ENCODE results near the gene CNDP1.

CNDP1 gene

GRCh38 chr18:74595431-74595830 is 61.1 kb downstream of the CNDP1 start:
- DNase-seq = no peak

GRCh38 chr18:74597034-74597661 is 62.8 kb downstream of the CNDP1 start:
- no peak for DNase-seq

DNA sequence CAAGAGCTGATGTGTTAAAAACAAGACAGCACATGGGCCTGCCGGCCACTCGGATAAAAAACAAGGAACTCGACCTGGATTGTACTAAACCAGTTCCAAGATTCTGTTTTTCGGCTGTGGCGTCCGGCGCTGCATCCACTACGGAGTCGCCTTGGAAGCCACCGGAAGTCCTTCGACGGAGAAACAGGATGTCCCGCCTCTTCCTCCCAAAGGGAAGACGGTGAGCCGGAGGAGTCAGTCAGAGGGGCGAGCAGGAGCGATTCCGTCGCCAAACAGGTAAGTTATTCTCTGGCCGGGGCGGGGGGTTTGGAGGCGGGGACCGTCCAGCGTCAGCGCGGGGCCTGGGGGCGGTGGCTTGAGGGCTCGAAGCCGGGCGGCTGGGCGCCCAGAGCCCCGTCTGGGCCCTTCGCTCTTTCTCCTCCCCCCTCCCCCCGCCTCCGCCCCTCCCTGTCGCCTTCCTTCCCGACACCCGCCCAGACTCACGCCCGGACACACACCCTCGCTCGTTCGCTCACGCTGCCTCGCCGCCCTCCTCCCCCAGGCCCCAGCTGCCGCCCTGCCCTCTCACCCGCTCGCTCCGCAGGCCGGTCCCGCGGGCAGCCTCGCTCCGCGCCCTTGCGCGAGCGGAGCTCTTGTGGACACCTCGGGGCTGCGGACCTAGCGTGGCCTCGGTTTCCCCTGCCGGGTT is 63.5 kb downstream of the CNDP1 start, which contains the start of gene ZNF407:
Gene ZNF407 (plus strand): TSS at position 209 of the 688 bp plus-strand sequence. CDS start 33,150 bp downstream, outside the sequence.
- peak in 1 of 2 experiments; percentile 62 for DNase-seq

- no peak for DNase-seq
Measured at GRCh38 chr18:74598350-74599001, 64.2 kb downstream of the CNDP1 start.

- DNase-seq = no peak
Measured at GRCh38 chr18:74604361-74604760, 70.1 kb downstream of the CNDP1 start.

GRCh38 chr18:74604774-74605173 is 70.5 kb downstream of the CNDP1 start:
- no peak for DNase-seq

DNA sequence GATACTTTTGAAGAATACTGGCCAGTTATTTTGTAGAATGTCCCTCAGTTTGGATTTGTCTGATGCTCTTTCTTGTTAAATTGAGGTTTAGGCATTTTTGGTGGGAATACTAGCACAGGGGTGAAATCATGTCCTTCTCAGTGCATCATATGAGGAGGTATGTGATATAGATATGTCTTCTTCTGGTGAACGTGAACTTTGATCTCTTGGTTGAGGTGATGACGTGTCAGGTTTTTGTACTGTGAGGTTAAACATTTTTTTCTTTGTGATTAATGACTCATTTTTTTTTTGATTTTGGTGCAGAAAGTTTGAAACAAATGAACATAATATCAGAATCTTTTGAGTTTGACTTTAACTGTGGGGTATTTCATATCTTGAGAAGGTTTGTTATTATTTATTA is 74.4 kb downstream of the CNDP1 start:
- DNase-seq = no peak

DNA sequence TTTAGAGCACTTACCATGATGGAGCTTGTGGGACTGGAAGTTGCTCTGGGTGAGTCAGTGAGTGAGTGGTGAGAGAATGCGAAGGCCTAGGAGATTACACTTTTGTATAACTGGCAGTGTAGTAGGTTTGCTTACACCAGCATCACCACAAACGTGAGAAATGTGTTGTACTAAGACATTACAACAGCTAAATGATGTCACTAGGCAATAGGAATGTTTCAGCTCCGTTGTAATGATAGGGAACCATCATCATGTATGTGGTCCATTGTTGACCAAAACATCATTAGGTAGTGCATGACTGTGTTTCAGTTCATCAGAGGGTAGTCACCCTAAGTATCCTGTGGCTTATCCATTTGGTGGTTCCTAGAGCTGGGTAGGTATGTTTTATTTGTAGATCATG is 75.2 kb downstream of the CNDP1 start:
- no peak for DNase-seq

GRCh38 chr18:74610051-74610615 is 75.8 kb downstream of the CNDP1 start:
- DNase-seq = no peak

DNA sequence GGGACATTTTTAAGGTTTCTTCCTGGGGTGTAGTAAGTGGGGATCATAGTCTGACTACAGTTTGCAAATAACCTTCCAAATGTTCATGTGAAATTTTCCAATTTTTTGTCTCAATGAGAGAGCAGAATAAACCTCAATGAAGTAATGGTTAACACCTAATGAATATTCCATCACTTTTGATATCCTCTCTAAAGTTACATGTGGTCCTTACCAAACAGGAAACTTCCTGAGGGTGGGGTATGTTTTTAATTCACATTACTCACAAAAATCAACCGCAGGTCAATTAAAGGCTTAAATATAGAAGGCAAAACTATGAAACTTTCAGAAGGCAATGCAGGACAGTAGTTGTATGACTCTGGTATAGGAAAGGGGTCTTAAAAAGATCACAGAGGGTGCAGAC is 76.6 kb downstream of the CNDP1 start:
- DNase-seq = no peak

DNA sequence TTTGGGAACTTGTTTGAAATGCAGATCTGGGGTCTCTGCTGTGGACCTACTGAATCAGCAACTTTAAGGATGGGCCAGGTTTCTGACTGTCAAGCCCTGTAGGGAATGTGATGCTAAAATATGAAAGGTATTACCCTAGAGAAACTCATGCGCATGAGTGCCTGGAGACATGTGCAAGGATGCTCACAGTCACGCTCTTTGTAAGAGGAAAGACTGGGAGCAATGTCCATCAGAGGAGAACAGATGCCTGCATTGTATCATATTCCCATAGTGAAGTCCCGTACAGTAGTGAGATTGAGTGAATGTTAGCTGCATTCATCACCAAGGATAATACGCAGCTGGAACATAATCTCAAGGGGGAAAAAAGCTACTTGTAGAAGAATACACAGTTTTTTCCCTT is 77.5 kb downstream of the CNDP1 start:
- DNase-seq = no peak

GRCh38 chr18:74613381-74613780 is 79.1 kb downstream of the CNDP1 start:
- no peak for DNase-seq

DNA sequence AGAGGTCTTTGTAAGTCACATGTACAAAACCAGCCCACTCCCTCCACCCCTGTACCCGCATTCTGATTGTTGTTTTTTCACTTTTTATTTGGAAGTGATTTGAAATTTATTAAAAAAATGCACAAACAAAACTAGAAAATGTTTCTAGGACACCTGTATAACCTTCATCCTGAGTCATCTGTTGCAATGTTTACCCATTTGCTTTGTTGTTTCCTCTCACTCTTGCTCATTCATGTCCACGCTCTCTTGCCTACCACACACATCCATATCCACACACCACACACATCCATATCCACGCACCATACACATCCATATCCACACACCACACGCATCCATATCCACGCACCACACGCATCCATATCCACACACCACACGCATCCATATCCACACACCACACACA is 82.2 kb downstream of the CNDP1 start:
- DNase-seq = no peak

GRCh38 chr18:74617486-74617885 is 83.2 kb downstream of the CNDP1 start:
- no peak for DNase-seq

- no peak for DNase-seq
Measured at GRCh38 chr18:74622072-74622471, 87.8 kb downstream of the CNDP1 start.

GRCh38 chr18:74623047-74623816 is 88.9 kb downstream of the CNDP1 start:
- no peak for DNase-seq

- DNase-seq = no peak
Measured at GRCh38 chr18:74624466-74624865, 90.2 kb downstream of the CNDP1 start.

- no peak for DNase-seq
Measured at GRCh38 chr18:74625157-74625556, 90.9 kb downstream of the CNDP1 start.

DNA sequence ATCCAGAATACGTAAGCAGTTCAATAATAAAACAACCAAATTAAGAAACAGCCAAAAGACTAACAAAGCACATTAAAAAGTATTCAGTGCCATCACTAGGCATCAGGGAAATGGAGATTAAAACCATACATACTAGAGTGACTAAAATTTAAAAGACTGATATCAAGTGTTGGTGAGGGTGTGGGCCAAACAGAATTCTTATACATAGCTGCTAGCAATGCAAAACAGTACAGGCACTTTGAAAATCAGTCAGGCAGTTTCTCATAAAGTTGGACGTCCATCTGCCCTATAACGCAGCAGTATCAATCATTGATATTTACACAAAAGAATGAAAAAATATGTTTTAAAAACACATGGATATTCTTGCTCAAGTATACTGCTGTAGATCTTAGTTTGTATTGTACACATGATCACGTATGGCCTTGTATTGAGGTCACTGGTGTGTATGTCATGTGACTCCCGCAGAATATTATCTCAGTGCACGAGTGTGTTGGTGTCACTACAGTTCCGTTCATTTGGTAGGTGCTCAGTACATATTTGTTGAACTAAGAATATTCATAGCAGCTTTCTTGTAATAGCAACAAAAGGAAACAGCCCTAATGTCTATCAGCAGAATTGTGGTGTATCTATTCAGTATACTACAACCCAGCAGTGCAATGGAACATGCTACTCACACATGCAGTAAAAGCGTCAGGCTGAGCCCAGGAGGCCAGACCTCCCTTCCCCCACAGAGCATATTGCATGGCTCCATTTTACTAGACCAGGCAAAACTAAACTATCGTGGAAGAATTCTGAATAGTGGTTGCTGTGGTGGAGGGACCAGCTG is 92.0 kb downstream of the CNDP1 start:
- no peak for DNase-seq

DNA sequence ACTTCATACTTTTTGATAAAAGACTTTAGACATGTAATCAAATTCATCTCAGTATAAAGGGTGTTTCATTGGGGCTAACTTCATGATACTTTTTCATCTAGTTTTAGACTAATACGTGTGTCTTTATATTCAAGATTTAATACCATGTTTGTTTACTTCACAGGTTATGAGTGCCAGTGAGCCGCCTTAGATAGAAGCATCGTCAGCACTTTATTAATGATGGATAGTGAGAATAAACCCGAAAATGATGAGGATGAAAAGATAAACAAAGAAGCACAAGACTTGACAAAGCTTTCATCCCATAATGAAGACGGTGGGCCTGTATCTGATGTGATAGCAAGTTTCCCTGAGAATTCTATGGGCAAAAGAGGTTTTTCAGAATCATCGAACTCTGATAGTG is 96.5 kb downstream of the CNDP1 start:
- no peak for DNase-seq

- no peak for DNase-seq
Measured at GRCh38 chr18:74631212-74631611, 96.9 kb downstream of the CNDP1 start.

Measured in cerebellar nuclear complex (tissue), 1 donor.